DMS 273 treated with DMSO at 0.1 percent for 48 hours (cell line): ENCODE measurements around the gene PGR.
"Not testable (repeated sequence)": the region's sequence is repeated elsewhere in the genome, so short reads cannot be mapped to it uniquely, and the experiment has no call there.

Source experiments
- DNase-seq: peaks from one replicate; lab custom pipeline; 2025; lab: John Stamatoyannopoulos, UW

PGR gene

GRCh38 chr11:101082813-101083212 lies 46.8 kb downstream of the PGR start:
- DNase-seq: no peak

DNA sequence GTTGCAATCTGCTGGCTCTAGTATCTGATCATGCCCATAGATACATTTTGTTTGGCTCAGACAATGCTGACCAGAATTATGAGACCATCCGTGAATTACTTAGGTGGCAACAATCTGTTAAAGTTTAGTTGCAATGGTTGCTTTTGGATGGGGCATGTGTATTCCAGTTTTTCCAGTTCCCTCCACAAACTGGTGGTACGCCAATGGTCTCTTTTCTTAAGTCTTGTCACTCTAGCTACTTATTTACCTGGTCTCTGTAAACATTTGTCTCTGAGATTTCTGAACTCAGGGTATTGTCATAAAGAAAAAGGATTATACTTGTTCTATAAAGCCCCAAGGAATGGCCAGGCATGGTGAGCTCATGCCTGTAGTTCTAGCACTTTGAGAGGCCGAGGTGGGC lies 65.9 kb downstream of the PGR start:
- no peak for DNase-seq

GRCh38 chr11:101061606-101062005 lies 68.0 kb downstream of the PGR start:
- no peak for DNase-seq

DNA sequence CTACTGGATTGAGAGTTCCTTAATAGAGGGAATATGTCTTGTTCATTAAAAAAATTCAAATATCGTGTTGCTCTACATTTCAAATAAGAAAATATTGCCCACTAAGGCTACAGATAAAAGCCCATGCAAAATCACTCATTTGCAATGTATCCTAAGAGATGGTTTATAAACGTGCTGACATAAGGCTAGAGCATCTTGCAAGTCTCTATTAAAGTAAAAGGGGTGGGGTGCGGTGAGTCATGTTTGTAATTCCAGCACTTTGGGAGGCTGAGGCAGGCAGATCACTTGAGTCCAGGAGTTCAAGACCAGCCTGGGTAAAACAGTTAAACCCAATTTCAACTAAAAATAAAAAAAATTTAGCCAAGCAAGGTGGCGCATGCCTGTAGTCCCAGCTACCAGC lies 70.3 kb downstream of the PGR start:
- DNase-seq: no peak

- no peak for DNase-seq
Observed at GRCh38 chr11:101053492-101053891, 76.1 kb downstream of the PGR start.

- DNase-seq: no peak
Observed at GRCh38 chr11:101051677-101052076, 77.9 kb downstream of the PGR start.

GRCh38 chr11:101049813-101050212 lies 79.8 kb downstream of the PGR start:
- no peak for DNase-seq

- no peak for DNase-seq
Observed at GRCh38 chr11:101049123-101049522, 80.5 kb downstream of the PGR start.

DNA sequence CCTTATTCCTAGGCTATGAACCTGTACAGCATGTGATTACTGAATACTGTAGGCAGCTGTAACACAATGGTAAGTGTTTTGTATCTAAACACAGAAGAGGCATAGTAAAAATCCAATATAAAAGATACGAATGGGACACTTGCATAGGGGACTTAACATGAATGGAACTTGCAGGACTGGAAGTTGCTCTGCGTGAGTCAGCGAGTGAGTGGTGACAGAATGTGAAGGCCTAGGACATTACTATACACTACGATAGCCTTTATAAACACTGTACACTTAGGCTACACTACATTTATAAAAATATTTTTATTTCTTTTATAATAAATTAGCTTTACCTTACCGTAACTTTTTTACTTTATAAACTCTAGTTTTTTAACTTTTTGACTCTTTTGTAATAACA lies 81.1 kb downstream of the PGR start:
- no peak for DNase-seq

DNA sequence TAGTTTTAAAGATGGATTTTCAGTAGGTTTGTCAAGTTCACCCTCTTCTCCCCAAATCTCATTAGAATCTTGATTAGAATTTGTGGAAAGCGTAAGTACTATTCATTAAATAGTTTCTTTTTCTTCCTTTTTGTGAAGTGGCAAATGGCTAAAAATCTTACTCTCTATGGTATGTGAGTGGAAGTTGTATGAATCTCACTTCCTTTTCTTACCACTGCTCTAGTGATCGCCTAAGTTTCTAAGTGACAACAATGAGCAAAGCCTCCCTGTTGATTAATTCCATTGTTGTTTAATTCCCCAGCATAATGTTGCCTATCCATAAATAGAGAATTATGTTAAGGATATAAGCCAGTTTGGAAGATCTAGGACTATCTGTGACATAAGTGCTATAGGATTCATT lies 82.7 kb downstream of the PGR start:
- no peak for DNase-seq

GRCh38 chr11:101045415-101045814 lies 84.2 kb downstream of the PGR start:
- no peak for DNase-seq

DNA sequence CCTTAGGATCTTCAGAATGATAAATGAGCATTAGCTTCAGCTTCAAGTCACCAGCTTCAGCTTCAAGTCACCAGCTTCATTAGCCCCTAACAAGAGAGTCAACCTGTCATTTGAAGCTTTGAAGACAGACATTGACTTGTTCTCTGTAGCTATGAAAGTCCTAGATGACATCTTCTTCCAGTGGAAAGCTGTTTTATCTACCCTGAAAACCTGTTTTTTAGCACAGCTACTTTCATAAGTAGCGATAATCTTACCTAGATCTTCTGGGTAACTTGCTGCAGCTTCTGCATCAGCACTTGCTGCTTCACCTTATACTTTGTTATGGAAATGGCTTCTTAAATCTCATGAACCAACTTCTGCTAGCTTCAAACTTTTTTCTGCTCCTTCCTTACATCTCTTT lies 85.7 kb downstream of the PGR start:
- DNase-seq: no peak

DNA sequence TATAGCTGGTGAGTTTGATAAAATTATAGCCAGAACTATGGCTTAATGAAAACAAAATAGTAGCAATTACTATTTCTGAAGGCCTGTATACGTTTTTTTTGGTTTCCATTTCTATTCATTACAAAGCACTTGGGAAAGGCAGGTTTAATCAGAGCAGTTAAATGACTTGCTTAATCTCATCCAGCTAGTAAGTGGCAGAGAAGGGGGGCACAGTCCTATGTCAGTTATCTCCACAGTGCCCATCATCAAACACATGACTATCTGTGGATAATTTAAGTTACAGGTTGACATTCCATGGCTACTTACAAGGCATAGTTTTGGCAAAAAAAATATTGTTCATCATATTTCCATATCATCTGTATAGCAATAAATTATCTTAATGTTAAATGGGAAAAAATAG lies 93.7 kb downstream of the PGR start:
- DNase-seq: no peak

DNA sequence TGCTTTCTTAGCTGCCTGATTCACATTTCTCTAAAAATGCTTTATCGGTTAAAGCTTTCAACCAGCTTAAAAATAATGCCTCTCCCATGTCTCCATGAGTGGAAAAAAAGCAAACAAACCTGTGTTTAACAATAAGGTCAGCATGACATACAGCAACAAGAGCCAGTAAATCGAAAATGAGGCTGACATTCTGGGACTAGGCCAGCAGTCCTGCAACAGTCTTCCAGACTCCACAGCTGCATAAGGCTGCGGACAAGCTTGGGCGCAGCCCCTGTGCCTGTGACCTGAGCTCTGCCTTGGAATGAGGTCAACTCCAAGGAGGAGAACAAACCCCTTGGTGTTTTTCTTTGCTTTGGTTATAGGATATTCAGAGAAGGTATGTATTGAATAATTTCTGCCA lies 95.5 kb downstream of the PGR start:
- no peak for DNase-seq

- DNase-seq: no peak
Observed at GRCh38 chr11:101032991-101033390, 96.6 kb downstream of the PGR start.

DNA sequence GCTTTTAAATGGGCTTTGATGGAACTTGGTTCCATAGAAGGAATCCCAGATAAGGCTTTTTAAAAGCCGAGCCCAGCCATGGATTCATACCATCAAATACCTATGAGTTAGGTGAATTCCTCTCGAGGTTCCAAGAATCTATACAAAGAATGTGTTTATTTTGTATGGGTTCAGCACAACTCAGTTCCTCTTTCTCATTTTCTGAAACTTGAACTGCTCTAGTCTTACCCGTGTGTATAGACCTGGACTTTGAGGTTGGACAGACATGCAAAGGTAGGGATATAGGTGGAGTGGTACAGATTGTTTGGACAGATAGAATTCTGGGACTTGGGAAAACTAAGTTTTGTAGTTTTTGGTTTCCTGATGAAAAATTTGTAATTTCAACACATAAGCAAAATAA lies 97.9 kb downstream of the PGR start:
- no peak for DNase-seq

GRCh38 chr11:101030692-101031091 lies 98.9 kb downstream of the PGR start:
- no peak for DNase-seq

DNA sequence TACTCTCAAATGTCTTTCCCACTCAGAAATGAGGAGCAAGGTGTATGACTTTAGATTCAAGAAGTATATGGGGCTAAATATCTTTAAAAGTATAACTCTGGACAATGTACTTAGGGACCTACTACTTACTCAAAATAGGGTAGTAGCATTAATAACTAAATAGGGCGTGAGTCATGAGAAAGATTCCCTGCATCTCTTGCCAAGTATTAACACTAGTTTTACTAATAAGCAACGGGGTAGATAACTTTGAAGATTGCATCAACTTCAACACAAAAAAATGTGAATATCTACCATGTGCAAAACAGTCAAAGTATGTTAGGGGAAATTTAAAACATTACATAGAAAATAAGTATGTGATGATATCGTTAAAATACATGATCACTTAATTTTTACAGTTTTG lies 99.6 kb downstream of the PGR start:
- no peak for DNase-seq

GRCh38 chr11:101028644-101029043 lies 101.0 kb downstream of the PGR start:
- no peak for DNase-seq

GRCh38 chr11:101022256-101022655 lies 107.4 kb downstream of the PGR start:
- DNase-seq: no peak

- no peak for DNase-seq
Observed at GRCh38 chr11:101019870-101020269, 109.7 kb downstream of the PGR start.

GRCh38 chr11:101014600-101015285 lies 114.9 kb downstream of the PGR start:
- no peak for DNase-seq

- not testable (repeated sequence) for DNase-seq
Observed at GRCh38 chr11:101013702-101014101, 115.9 kb downstream of the PGR start.

DNA sequence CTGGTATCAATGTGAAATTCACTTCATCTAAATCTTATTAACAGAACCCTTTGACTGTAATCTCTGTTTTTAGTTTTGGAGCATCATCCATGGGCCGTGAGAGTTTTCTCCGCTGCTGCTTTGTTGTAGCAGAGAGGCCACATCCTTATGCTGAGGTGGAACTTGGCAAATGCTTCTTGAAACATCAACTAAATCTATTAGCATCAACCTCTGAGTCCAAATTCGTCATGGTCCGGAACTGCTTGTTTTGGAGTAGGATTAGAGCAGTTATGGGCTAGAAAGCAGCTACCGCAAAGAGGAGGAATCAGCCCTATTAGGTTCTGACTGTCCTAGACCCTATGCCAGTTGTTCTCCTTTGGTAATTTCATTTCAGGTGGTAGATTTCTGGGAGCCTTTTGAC lies 117.7 kb downstream of the PGR start:
- no peak for DNase-seq

DNA sequence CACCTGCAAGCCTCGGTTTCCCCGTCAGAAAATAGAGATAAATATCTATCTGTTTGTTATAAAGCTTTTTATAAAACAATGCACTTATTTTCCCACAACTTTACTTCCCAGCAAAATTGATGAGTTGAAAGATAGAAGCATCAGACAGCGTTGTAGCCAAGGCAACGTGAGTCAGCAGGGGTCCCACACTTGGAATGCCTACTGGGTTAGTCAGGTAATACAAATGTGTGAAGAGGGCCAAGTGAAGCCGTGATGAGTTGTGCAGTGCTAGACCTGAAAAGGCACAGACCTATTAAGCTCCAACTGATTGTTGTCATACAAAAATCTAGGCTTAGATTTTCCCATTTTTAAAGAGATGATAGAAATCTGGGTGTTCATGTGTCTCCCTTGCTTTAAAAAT lies 118.7 kb downstream of the PGR start:
- no peak for DNase-seq
